GM12892 (cell line): ENCODE data around the gene CDRT15.

Source experiments
- POLR2A ChIP-seq: IDR thresholded peaks from 2 replicates; pipeline ENCODE4 v1.6.1; 2011; ENCODE audit warnings: low read depth, low read length, control low read depth
- POLR2AphosphoS5 ChIP-seq: IDR thresholded peaks from 2 replicates; pipeline ENCODE4 v1.6.1; 2011; ENCODE audit warnings: low read depth, low read length, control low read depth

DNA sequence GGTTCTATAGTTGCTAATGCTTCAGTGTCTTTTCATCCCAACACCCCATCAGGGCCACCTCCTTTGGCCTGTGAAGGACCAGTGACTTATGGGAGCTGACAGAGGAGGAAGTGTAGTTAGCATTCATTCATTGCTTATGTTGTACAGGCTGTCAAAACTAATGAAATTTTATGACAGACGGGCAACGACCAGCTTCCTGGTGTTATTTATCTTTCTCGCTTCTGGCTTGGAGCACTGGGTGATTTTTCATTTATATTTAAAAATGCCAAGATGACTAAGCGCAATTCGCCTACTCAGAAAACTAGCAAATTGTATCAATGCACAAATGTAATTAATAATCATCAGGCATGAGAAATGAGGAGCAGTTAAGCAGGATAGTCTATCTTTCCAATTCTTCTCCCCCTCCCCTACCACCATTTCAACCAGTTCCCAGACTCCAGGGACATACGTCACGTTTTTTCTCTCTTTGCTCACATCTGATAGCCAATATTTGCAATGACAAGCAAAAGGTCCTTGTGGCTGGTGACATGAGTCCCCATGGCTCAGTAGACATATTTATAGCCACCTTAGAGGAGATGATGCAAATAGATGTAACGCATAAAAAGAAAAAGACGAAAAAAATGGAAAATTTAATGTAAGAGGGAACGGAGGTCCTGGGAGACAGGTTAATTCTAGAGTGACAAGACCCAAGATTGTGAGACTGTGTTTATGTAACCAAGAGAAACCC is 11.2 kb downstream of the CDRT15 start:
- TF ChIP-seq POLR2AphosphoS5 (no peak), POLR2A (no peak)
